ENCODE measurements around the gene SLC17A3.

The SLC17A3 gene

GRCh38 chr6:25903467-25904099 lies 29.5 kb upstream of the SLC17A3 start:
- no peaks in the 10 kb centered on the region for H3K79me2 ChIP-seq (ENCODE audit: insufficient read depth, low read length)
- no peak overlapping the region for H3K27ac ChIP-seq (ENCODE audit: low read length)
- no peaks in the 10 kb centered on the region for H3K9me3 ChIP-seq (ENCODE audit: insufficient read depth, low read length, severe bottlenecking)
- H3K4me2 ChIP-seq (ENCODE audit: insufficient read depth, low read length), result no peak overlapping the region
- H4K20me1 ChIP-seq (ENCODE audit: insufficient read depth, low read length), result no peaks in the 10 kb centered on the region
- H3K4me1 ChIP-seq (ENCODE audit: insufficient read depth, low read length), result no peaks in the 10 kb centered on the region
- H3K9ac ChIP-seq (ENCODE audit: low read depth, low read length), result no peak overlapping the region
- no peak for TF ChIP-seq EZH2 (IDR thresholded peaks at IDR 0.05; ENCODE audit: borderline replicate concordance, low read depth, low read length, severe bottlenecking)
- no peak for TF ChIP-seq CTCF (IDR thresholded peaks at IDR 0.05; ENCODE audit: borderline replicate concordance, extremely low read depth, low read length, poor library complexity, severe bottlenecking)
- H2AFZ ChIP-seq (ENCODE audit: low read depth, low read length), result no peak overlapping the region
- DNase-seq (no peak), ATAC-seq (ENCODE audit: insufficient read depth, low read depth) (no peak)
- H3K4me3 ChIP-seq (ENCODE audit: low read depth in 1 of 2, low read length in 2 of 2), result no peak overlapping the region
- H3K27me3 ChIP-seq (ENCODE audit: insufficient read depth, low read length, poor library complexity), result peaks cover 3% of the 10 kb centered on the region
- no peaks in the 10 kb centered on the region for H3K36me3 ChIP-seq (ENCODE audit: insufficient read depth, low read length)

- Histone ChIP-seq H3K27ac (ENCODE audit: low read length) (no peak overlapping the region), H3K4me1 (ENCODE audit: insufficient read depth, low read length) (no peaks in the 10 kb centered on the region), H3K4me2 (ENCODE audit: insufficient read depth, low read length) (no peak overlapping the region), H2AFZ (ENCODE audit: low read depth, low read length) (no peak overlapping the region), H3K4me3 (ENCODE audit: low read depth in 1 of 2, low read length in 2 of 2) (no peak overlapping the region), H4K20me1 (ENCODE audit: insufficient read depth, low read length) (no peaks in the 10 kb centered on the region), H3K79me2 (ENCODE audit: insufficient read depth, low read length) (no peaks in the 10 kb centered on the region), H3K36me3 (ENCODE audit: insufficient read depth, low read length) (no peaks in the 10 kb centered on the region), H3K27me3 (ENCODE audit: insufficient read depth, low read length, poor library complexity) (peaks cover 3% of the 10 kb centered on the region), H3K9me3 (ENCODE audit: insufficient read depth, low read length, severe bottlenecking) (no peaks in the 10 kb centered on the region), H3K9ac (ENCODE audit: low read depth, low read length) (no peak overlapping the region)
- no peak for TF ChIP-seq EZH2 (IDR thresholded peaks at IDR 0.05; ENCODE audit: borderline replicate concordance, low read depth, low read length, severe bottlenecking)
- no peak for DNase-seq
- ATAC-seq (ENCODE audit: insufficient read depth, low read depth), result no peak
Measured at GRCh38 chr6:25902071-25902470, 28.0 kb upstream of the SLC17A3 start.

- H3K4me2 ChIP-seq (ENCODE audit: insufficient read depth, low read length), result no peak overlapping the region
- no peak overlapping the region for H3K4me3 ChIP-seq (ENCODE audit: low read depth in 1 of 2, low read length in 2 of 2)
- no peaks in the 10 kb centered on the region for H3K9me3 ChIP-seq (ENCODE audit: insufficient read depth, low read length, severe bottlenecking)
- no peaks in the 10 kb centered on the region for H4K20me1 ChIP-seq (ENCODE audit: insufficient read depth, low read length)
- no peak overlapping the region for H3K27ac ChIP-seq (ENCODE audit: low read length)
- no peak for TF ChIP-seq EZH2 (IDR thresholded peaks at IDR 0.05; ENCODE audit: borderline replicate concordance, low read depth, low read length, severe bottlenecking)
- TF ChIP-seq CTCF (IDR thresholded peaks at IDR 0.05; ENCODE audit: borderline replicate concordance, extremely low read depth, low read length, poor library complexity, severe bottlenecking), result no peak
- no peak overlapping the region for H3K9ac ChIP-seq (ENCODE audit: low read depth, low read length)
- H3K4me1 ChIP-seq (ENCODE audit: insufficient read depth, low read length), result no peaks in the 10 kb centered on the region
- no peaks in the 10 kb centered on the region for H3K79me2 ChIP-seq (ENCODE audit: insufficient read depth, low read length)
- ATAC-seq (ENCODE audit: insufficient read depth, low read depth) (no peak), DNase-seq (no peak)
- H3K27me3 ChIP-seq (ENCODE audit: insufficient read depth, low read length, poor library complexity), result peaks cover 3% of the 10 kb centered on the region
- no peaks in the 10 kb centered on the region for H3K36me3 ChIP-seq (ENCODE audit: insufficient read depth, low read length)
- H2AFZ ChIP-seq (ENCODE audit: low read depth, low read length), result no peak overlapping the region
Measured at GRCh38 chr6:25900843-25901242, 26.8 kb upstream of the SLC17A3 start.

GRCh38 chr6:25899580-25900408 lies 25.8 kb upstream of the SLC17A3 start:
- no peak overlapping the region for H3K4me2 ChIP-seq (ENCODE audit: insufficient read depth, low read length)
- DNase-seq (no peak), ATAC-seq (ENCODE audit: insufficient read depth, low read depth) (no peak)
- H3K9ac ChIP-seq (ENCODE audit: low read depth, low read length), result no peak overlapping the region
- H3K9me3 ChIP-seq (ENCODE audit: insufficient read depth, low read length, severe bottlenecking), result no peaks in the 10 kb centered on the region
- no peaks in the 10 kb centered on the region for H3K79me2 ChIP-seq (ENCODE audit: insufficient read depth, low read length)
- H2AFZ ChIP-seq (ENCODE audit: low read depth, low read length), result no peak overlapping the region
- no peak overlapping the region for H3K4me3 ChIP-seq (ENCODE audit: low read depth in 1 of 2, low read length in 2 of 2)
- no peaks in the 10 kb centered on the region for H3K4me1 ChIP-seq (ENCODE audit: insufficient read depth, low read length)
- no peaks in the 10 kb centered on the region for H4K20me1 ChIP-seq (ENCODE audit: insufficient read depth, low read length)
- H3K36me3 ChIP-seq (ENCODE audit: insufficient read depth, low read length), result no peaks in the 10 kb centered on the region
- H3K27me3 ChIP-seq (ENCODE audit: insufficient read depth, low read length, poor library complexity), result peaks cover 3% of the 10 kb centered on the region
- H3K27ac ChIP-seq (ENCODE audit: low read length), result no peak overlapping the region
- no peak for TF ChIP-seq CTCF (IDR thresholded peaks at IDR 0.05; ENCODE audit: borderline replicate concordance, extremely low read depth, low read length, poor library complexity, severe bottlenecking)
- TF ChIP-seq EZH2 (IDR thresholded peaks at IDR 0.05; ENCODE audit: borderline replicate concordance, low read depth, low read length, severe bottlenecking), result no peak
